A549 treated with CORT108297 at 1 μM for 4 hours (cell line): Measurements from ENCODE around the gene ZDHHC9. TPM values are rescaled to one million over a fixed set of nuclear protein-coding genes. Genes with fewer than 3 reads are reported as not detected.

Source experiments
- total RNA-seq: library from RNA; stranded (reverse); fragments of 200-300 nt; extraction: Qiagen RNA extraction; gene quantifications from 5 replicates; pipeline ENCODE4 v1.2.3, GENCODE V29; 2022

The ZDHHC9 gene
- 37.9 to 43.5 TPM (median 40.4 TPM) in 5 replicates for total RNA-seq

DNA sequence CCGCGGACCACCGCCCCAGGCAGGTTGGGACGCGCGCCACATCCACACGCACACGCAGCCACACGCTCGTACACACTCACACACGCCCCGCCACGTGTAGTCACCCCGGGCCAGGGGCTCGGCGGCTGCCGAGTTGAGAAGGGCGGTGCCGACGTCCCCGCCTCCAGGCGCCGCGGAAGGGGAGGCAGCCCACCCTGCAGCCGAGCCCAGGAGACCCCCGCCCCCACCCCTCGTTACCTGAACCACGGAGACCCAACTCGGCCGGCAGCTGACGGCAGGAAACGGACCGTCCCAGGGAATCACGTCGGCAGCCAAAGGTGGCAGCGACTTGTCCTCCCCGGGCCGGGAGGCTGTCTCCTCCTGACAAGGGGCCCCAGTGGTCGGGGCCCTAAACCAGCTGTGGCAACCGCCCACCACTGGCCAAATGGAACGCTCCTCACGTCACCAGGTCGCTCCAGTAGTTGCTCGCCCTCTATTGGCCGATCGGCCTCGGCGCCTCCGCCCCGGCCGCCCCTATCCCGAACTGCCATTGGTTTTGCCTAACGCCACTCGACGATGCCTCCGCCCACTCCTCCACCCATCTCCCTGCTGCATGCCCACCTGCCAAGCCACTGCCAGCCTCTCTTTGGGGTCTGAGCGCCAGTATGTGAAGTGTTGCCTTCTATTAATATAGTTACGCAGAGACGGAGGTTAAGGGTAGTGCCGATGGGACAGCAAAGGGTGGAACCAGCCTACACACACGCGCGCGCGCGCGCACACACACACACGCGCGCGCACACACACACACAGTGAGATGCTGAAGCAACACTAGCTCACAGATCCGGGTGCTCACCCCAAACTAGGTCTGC is at the start of gene ZDHHC9:
Gene ZDHHC9, minus strand, starts transcription at position 428 of the 848 bp plus-strand sequence. CDS start 1,941 bp downstream, outside the sequence.

DNA sequence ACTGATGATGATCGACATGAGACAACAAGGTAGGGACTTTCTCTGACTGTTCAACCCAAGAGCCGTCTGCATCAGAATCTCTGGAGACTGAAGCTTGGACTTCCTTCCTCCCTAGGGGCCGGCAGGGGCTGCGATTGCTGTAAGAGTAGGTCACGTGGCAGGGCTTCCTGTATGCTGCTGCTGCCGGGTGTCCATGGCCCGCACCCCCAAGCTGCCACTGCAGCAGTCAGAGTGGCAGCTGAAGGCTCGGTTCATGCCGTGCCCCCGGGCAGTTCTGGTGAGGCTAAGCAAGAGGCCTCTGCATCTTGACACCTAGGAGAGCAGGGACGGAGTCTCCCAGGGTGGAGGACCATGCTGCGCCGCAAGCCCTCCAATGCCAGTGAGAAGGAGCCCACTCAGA is 63.9 kb downstream of the ZDHHC9 start, which contains the start of gene SASH3:
Gene SASH3, plus strand, starts transcription at position 203 of the 400 bp plus-strand sequence. Its CDS starts 149 bp downstream, at position 352.

Other genes starting within 250 kb of the ZDHHC9 start
- gene APLN, start 188.9 kb downstream of the ZDHHC9 start, total RNA-seq = 0.70 to 0.85 TPM (median 0.79 TPM) in 5 replicates
- not detected in 5 replicates for gene XPNPEP2, start 104.9 kb downstream of the ZDHHC9 start, total RNA-seq
- gene SASH3, start 63.9 kb downstream of the ZDHHC9 start, total RNA-seq = not detected in 5 replicates
- gene UTP14A, start 62.3 kb upstream of the ZDHHC9 start, total RNA-seq = 40.8 to 59.7 TPM (median 43.6 TPM) in 5 replicates
- 6.1 to 11.1 TPM (median 9.7 TPM) in 5 replicates for gene BCORL1, start 138.7 kb upstream of the ZDHHC9 start, total RNA-seq